GM19467 (cell line): ENCODE data around the gene ALOXE3.
"Not testable (repeated sequence)": the region's sequence is repeated elsewhere in the genome, so short reads cannot be mapped to it uniquely, and the experiment has no call there.

Experiments
- ATAC-seq: cut with Tn5 transposase; IDR thresholded peaks from one replicate; pipeline ENCODE4 v1.9.1; 2021; ENCODE audit warnings: mild to moderate bottlenecking, moderate library complexity; ENCODE audit not compliant: unreplicated experiment

ALOXE3 gene

DNA sequence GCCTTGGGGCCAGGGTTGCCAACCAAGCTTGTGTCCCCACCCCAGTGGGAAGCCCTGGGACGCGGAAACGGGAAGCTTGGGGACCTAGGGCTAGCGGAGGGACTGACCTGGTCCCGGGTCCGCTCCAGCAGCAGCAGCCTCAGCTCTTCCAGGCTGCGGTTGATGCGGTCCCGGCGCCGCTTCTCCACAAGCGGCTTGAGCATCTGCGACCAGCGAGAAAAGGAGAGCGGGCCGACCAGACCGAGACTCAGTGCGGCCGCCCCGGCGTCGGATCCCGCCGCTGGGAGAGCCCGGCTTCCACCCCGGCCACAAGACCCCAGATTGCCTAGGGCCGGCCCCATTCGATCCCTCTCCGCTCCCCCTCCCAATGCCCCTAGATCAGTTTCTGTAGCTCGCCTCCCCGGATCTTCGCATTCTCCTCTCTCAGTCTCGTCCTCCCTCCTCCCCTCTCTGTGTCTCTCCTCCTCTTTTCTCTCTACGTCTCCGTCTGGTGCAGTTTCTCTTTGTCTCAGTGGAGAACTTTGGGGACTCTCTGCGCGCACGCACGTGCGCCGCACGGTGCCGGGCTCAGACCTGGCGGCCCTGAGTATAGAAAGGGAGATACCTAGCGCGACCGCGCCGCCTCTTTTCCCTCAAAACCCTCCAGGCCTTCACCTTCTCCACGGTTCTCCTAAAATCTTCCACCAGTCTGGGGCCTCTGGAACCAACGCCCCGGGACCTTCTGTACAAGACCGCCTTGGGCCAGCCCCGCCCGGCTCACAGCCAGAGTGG lies 4.8 kb upstream of the ALOXE3 start:
- no peak for ATAC-seq

DNA sequence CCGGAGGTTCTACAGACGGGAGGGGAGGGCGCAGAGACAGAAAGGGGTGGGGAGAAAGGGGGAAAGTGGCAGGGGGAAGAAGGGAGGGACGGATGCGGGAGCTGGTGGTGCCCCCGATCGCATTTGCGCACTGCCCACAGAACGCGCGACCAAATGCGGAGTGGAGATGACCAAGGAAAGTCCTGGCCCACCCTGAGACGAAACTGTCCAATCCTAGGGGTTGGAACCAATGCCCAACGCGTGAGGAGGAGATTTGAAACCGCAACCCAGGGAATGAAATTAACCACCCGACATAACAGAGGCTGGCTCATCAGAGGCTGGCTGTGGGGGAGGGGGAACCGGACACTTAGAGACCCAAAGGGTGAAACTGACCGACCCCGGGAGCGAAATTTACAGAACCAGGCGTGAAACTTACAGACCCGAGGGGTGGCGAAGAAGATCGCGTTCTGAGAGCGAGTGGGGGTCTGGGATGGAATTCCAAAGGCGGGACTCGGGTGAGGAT lies 4.2 kb upstream of the ALOXE3 start:
- ATAC-seq, result no peak

DNA sequence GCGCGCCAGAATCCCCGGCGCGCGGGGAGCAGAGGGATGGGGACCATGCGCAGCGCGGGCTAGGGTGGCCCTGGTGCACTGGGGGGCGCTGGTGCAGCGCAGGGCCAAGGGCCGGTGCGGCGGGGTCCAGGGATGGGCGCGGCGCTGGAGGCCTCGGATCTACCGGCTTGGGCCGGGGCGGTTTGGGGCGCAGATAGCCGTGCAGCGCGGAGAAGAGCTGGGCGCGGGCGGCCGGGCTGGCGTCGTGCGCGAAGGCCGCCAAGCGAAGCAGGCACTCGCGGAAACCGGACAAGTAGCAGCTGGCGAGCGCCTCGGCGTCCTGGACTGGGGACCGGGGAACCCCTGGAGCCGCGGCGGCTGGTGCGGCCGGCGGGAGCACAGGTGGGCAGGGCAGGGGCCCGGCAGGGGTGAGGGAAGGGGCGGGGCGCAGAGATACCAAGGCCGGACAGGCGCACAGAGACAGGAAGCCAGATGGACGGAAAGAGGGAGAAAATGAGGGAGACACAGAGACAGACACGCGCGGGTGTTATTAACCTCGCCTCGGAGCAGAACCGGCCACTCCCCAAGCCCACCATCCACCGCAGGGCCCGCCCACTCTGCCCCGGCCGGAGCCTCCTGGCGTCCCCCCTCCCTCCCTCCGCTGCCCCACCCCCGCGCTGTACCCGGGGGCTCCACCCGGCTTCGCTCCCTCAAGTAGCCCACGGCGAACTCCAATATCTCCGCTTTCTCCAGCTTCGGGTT lies 3.5 kb upstream of the ALOXE3 start:
- ATAC-seq, result no peak

DNA sequence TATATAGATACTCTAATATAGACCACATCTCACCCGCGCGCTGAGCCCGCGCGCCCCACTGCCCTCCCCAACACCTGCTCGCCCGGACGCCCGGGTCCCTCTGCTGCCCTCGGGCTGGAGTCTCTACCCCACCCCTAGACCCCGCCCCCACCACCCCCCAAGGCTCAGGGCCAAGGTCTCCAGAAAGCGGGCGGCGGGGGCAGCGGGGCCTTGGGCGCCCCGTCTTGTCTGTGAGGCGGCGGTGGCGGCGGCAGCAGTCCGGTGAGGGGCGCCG lies 3.0 kb upstream of the ALOXE3 start:
- ATAC-seq, result no peak

DNA sequence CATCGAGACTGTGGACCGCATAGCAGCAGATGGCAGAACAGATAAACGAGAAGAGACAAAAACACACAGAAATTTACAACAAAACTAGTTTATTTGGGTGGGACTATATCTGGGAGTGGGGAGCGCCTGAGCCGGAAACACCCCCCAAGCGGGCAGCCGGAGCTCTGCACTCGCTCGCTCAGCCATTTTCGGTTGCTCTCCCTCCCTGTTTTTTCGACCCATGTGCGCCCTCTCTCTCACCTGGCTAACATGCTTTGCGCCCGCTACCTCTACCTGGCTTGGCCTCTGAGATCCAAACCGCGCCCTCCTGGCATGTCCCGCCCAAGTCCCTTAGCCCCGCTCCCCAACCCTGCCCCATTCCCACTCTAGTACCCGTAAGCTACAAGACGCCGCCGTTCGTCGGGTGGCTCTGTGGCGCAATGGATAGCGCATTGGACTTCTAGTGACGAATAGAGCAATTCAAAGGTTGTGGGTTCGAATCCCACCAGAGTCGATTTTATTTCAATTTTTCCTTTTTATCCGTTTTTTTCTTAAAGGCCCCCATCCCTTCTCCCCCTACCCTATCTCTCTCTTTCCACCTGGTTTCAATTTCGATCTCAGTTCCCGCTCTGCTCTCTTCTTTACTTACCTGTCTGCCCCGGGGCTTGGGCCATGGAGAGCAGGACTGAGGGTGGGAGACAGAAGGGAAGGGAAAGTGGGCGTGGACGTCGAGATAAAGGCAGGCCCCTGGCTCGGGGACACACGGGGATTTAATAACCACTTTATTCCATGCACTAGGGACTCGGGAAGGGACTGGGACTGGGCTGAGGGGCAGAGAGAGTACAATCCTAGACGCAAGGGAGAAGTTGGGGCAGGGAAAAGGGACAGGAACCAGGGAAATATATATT lies 2.4 kb upstream of the ALOXE3 start:
- ATAC-seq, result no peak

DNA sequence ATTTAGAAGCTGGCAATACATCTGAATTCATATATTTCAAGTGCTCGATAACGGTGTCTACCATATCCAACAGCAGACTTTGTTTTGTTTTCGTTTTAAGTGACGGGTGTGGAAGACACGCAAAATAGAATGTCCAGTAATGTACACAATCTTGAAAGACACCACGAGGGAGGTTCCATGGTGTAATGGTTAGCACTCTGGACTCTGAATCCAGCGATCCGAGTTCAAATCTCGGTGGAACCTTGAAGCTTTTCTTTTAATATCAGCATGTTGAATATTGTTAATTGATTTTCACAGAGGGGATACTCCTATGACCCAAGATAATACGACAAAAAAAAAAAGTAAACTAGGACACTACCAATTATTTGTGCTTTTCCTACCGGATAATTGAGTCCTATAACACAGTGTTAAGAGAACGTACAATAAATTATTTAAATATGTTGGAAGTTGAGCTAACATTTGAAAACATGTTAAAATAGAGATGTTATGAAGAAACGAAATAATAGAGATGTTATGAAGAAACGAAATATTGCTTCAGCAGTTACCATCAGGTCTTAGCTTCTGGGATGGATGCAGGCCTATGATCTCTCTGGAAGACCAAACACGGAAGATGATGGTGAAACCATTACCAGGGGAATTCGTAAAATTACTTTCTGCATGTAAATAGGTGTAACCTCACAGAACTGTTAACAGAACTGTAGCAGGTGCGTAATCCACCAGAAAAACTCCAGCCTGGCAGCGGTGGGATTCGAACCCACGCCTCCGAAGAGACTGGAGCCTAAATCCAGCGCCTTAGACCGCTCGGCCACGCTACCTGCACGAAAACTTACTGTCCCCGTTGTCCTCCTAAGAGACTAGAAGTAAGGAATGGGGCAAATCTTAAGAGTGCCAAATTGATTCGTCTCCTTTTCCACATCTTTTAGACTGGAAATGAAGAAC lies 1.5 kb upstream of the ALOXE3 start:
- peak; percentile 35 for ATAC-seq

DNA sequence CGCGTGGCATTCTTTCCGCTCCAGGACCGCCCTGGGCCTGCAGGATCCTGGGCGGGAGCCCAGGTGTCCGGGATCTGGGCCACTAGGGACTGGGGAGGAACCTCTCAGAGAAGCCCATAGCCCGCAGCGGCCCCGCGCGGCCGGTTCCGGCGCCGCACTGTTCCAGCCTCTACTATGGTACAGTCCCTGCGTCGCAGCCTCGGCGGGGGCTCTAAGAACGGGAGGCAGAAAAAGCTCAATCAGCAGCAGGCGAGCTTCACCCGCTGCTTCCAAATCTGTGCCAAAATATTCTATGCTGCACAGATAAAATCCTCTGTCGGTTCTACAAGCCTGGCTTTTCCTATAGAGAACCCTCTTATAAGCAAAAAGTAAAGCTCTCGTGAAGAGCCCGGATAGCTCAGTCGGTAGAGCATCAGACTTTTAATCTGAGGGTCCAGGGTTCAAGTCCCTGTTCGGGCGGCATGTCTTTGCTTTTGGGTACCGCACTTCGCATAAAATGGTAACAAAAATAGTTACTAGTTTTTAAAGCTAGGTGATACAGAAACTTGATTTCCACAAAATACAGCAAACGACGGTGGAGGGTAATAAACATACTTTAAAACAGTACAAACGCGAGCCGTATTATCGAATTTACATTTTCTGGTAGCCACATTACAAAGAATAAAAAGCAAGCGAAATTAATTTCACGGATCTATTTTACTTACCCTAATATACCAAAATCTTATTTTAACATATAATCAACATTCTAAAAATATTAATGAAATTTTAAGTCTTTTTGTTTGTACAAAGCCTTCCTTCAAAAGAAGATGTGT lies 661 bp upstream of the ALOXE3 start:
- peak; percentile 31 for ATAC-seq

DNA sequence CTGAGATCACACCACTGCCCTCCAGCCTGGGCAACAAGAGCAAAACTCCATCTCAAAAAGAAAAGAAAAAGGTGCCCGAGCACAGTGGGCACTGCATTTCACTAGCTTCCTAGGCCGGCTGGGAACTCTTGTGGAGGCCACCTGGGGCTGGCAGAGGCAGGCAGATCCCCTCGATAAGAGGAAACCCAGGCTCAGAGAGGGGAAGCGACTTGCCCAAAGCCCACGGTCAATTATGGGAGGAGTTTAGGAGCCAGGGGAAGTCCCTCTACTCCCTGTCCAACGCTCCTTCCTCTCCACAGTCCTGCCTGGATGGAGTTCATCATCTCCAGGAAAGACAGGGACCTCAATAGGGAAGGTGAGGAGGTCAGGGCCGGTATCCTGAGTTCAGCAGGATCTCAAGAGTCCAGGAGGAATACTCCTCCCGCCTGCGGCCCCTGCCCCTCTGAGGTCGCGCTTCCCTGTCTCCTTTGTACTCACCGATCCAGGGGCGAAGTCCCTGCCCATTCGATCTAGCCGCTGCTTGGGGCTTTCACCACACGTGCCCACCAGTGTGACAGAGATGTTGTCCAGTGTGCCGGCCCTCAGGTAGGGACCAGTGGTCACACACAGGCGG lies 841 bp downstream of the ALOXE3 start:
- no peak for ATAC-seq

DNA sequence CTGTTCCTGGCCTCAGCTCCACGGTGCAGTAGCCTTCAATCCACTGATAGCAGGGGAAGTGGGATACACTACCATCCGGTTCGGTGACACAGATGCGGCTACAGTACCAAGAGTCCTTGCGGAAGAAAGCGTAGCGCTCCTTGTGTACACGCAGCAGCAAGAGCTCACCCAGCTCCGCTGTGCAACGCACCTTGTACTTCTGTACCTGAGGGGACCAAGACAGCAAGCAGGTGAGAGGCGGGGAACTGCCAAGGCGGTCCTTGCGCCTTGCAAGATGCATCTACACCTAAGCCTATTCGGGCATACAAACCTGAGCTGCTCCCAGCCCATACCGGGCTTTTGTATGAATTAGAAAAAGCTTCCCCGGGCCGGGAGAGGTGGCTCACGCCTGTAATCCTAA lies 1.5 kb downstream of the ALOXE3 start:
- no peak for ATAC-seq

DNA sequence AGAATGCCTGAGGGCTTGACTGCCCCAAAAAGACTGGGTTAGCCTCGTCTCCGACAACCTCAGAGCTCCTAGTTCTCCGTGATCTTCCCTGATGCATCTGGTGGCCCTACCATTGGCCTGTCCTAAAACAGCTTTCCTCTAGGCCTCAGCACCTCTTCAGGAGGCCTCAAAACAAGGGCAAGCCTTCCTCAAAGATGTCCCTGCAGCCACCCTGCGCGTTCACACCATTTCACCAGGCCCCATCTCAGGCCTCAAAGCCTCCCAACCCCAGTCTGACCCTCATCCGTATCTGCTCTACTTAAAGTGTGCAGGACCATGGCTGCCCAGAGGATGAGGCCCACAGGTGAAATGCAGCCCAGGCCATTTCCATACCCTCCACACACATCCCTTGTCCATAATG lies 7.4 kb downstream of the ALOXE3 start:
- ATAC-seq, result no peak

DNA sequence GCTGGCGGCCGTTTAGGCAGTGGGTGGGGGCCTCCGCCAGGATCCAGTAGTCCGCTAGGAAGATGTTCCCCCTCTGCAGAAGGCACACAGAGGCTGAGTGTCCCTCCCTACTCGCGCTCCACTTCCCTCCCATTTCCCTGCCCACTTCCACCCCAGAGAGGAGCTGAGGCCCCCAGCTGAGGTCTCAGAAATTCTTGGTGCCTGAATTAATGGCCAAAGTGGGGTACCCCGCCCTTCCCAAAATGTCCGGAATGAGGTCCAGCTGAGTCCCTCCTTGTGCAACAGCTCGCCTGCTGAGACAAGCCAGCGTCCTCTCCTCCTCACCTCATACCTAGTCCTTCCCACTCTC lies 7.9 kb downstream of the ALOXE3 start:
- no peak for ATAC-seq

DNA sequence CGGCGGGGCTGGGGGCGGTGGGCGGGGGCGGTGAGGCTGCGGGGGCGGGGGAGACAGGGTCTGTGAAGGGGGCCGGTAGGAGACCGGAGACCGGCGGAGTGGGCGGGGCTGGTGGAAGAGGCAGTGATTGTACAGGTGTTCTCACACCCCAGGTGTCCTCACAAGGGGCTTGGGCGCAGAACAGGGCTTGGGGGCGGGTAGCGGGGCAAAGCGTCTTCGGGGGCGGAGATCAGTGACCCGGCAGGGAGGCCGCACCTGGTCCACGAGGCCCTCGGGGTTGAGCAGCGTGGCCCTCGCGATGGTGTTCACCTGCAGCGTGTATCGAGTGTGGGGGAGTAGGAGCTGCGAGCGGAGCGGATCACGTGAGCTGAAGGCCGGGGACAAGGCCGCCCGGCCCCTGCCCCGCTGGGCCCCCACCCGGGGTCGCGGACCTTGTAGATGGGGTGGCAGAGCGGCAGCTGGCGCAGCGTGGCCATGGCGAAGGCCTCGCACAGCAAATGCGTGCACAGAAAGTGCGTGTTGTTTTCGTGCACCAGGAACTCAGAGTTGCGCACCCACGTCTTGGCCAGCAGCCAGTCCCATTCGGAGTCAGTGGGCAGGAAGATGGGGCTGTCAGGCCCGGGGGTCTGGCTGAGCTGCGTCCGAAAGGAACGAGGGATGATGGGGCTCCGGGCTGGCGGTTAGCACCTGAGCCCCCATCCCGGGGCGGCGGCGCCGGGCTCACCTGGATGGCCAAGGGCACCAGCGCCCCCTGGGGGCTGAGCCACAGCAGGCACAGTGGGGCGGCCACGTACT lies 8.5 kb downstream of the ALOXE3 start:
- no peak for ATAC-seq

DNA sequence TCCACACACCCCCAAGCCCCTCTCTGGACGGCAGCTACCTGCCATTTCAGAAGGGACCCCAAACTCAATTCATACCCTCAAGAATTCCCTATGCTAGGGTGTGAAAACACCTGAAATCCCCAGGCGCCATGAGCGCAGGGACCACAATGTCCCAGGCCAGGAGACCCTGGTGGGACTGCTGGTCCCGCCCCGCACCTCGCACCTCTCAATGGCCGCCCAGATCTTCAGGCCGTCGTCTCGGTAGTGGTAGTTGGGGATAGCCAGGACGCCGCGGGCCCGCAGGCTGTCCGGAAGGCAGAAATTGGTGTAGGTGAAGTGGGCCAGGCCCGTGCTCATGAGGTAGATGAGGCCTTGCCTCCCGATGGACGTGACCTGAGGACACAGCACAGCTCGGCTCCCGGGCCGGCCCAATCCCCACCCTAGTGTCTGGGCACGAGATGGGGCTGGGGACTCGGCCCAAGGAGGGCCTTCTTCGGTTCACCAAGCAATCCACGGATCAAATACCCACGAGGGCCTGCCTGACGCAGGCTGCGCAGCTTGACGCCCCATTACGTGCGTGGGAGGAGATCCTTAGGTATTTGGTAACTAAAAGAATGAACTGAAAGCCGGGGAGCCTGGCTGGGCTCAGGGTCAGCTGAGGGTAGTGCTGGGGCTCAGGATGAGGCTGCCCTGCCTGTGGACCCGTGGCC lies 9.2 kb downstream of the ALOXE3 start:
- no peak for ATAC-seq

DNA sequence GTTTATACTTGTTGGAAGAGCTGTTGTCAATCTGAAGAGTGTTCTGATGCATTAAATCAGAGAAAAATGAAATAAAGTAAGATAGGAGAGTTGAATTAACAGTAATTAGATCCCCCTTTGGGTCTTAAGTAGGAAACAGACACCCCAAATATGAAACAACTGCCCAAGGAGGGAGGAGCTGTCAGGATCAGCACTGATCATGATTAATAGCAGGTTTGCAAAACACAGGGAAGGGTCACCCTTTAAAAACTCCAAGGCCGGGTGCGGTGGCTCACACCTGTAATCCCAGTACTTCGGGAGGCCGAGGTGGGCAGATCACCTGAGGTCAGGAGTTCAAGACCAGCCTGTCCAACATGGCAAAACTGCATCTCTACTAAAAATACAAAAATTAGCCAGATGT lies 11.3 kb downstream of the ALOXE3 start:
- ATAC-seq, result not testable (repeated sequence)

DNA sequence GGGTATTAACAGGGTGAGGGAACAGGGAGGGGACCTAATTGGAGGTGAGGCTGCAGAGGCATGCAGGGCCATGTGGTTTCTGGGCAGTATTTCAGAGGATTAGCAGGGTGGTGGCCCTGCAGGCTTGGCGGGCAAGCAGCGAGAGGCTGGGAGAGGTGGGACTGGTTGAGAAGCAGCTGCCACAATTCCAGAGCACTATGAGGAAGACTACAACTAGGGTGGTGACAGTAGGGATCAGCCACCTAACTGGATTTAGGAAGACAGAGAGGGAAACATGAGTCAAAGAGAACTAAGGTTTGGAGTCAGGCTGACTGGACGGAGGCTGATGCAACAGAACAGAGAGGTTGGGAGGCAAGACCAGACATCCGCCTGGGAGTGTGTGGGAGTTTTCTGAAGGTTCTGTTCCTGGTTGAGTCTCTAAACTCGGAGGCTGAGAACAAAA lies 12.3 kb downstream of the ALOXE3 start:
- ATAC-seq, result no peak

DNA sequence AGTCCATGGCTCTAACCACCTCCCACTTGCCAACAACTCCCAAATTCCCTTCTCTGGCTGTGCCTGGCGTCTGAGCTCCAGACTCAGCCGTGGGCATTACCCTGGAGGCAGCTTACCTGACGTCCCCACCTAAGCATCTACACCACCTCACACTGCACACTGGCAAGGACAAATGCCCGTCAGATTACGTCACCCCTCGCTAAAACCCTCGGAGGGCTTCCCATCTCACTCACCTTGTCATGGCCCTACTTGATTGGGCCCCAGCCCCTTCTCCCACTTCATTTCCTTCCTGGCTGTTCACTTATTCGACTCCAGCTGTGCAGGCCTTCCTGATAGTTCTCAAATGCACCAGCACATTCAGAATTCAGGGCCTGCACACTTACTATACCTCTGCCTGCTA lies 13.4 kb downstream of the ALOXE3 start:
- ATAC-seq, result no peak

DNA sequence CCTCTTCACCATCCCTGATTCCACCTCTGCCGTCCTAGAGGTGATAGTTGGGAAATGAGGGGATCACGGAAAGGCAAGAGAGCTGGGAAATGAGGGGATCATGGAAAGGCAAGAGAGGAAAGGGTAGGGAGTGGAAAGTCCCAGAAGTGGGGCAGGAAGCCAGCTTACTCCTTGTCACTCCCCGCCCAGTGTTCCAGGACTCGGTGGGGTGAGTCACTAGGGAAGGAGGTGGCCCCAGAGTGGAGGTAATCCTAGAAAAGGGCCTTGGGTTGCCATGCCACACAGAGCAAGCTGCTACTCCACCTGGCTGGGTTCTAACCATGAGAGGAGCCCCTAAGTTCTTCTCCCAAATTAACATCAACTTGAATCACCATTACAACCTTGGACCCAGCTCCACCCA lies 14.8 kb downstream of the ALOXE3 start:
- no peak for ATAC-seq

DNA sequence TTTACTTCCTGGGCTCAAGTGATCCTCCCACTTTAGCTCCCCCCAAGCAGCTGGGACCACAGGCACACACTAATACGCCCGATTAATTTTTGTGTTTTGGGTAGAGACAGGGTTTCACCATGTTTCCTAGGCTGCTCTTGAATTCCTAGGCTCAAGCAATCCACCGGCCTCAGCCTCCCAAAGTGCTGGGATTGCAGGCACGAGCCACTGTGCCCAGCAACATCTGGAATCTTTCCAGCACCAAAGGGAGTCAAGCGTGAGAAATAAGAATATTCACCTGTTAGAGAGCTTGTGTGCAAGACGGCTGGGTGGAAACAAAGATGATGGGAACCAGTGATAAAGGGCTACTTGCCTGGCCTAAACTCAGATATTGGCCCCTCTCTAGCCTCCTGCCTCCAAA lies 16.6 kb downstream of the ALOXE3 start:
- no peak for ATAC-seq
